ENCODE measurements around the gene SNPH. TPM values are rescaled to one million over a fixed set of nuclear protein-coding genes. Genes with fewer than 3 reads are reported as not detected.

SNPH gene
- total RNA-seq, 4 donors from 2014 or later, result 0.25 to 2.8 (median 2.1) TPM

- no peak for DNase-seq (ENCODE audit: low spot score in 2 of 2)
- 80 to 87% methylated on average over 14 to 16 of the region's 16 CpGs for WGBS, 2 donors
- no peak overlapping the region for H3K4me3 ChIP-seq (ENCODE audit: low read depth, poor library complexity, severe bottlenecking)
- no peak for TF ChIP-seq POLR2A (IDR thresholded peaks at IDR 0.05)
- TF ChIP-seq, protein P1, sequence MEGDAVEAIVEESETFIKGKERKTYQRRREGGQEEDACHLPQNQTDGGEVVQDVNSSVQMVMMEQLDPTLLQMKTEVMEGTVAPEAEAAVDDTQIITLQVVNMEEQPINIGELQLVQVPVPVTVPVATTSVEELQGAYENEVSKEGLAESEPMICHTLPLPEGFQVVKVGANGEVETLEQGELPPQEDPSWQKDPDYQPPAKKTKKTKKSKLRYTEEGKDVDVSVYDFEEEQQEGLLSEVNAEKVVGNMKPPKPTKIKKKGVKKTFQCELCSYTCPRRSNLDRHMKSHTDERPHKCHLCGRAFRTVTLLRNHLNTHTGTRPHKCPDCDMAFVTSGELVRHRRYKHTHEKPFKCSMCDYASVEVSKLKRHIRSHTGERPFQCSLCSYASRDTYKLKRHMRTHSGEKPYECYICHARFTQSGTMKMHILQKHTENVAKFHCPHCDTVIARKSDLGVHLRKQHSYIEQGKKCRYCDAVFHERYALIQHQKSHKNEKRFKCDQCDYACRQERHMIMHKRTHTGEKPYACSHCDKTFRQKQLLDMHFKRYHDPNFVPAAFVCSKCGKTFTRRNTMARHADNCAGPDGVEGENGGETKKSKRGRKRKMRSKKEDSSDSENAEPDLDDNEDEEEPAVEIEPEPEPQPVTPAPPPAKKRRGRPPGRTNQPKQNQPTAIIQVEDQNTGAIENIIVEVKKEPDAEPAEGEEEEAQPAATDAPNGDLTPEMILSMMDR (IDR thresholded peaks at IDR 0.05), result no peak
- intact Hi-C loops (cut with DNase I; ENCODE audit: low total_unique reads), result loop anchor here (5.0 to 10.0 kb wide), 2 partner anchors 124 to 192 kb away; no protein-coding TSS in a partner anchor
These were observed 46.8 kb downstream of the SNPH start for GRCh38 chr20:1312904-1313235.

GRCh38 chr20:1313236-1313964 lies 47.3 kb downstream of the SNPH start:
- H3K4me3 ChIP-seq (ENCODE audit: low read depth, poor library complexity, severe bottlenecking), result no peak overlapping the region
- intact Hi-C loops (cut with DNase I; ENCODE audit: low total_unique reads), result loop anchor here (5.0 to 10.0 kb wide), 2 partner anchors 124 to 191 kb away; no protein-coding TSS in a partner anchor
- TF ChIP-seq POLR2A (IDR thresholded peaks at IDR 0.05), result no peak
- TF ChIP-seq, protein P1 (IDR thresholded peaks at IDR 0.05), result peak in 1 of 3 donors; percentile 59
- DNase-seq (ENCODE audit: low spot score in 2 of 2), result peak; percentile 62 to 93
- WGBS, 2 donors, result 2 to 19% methylated on average over 16 to 19 of the region's 38 CpGs

DNA sequence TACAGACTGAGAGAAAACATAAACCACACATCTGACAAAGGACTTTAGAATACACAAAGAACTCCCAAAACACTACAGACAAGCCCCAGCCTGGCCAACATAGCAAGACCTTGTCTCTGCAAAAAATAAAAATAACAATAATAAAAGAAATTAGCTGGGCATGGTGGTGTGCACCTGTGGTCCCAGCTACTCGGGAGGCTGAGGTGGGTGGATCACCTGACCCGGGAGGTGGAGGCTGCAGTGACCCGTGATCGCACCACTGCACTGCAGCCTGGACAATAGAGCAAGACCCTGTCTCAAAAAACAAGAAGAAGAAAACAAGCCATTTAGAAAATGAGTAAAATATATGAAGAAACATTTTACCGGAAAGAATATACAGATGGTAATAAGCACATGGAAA lies 49.7 kb downstream of the SNPH start:
- WGBS, 2 donors, result 81 to 87% methylated on average over 5 of the region's 5 CpGs
- intact Hi-C loops (cut with DNase I; ENCODE audit: low total_unique reads), result loop anchor here (10.0 kb wide), 1 partner anchor 189 kb away; no protein-coding TSS in a partner anchor
- no peak for DNase-seq (ENCODE audit: low spot score in 2 of 2)
- TF ChIP-seq POLR2A (IDR thresholded peaks at IDR 0.05), result no peak
- TF ChIP-seq, protein P1 (IDR thresholded peaks at IDR 0.05), result no peak
- H3K4me3 ChIP-seq (ENCODE audit: low read depth, poor library complexity, severe bottlenecking), result no peak overlapping the region

GRCh38 chr20:1317545-1318255 lies 51.6 kb downstream of the SNPH start:
- DNase-seq (ENCODE audit: low spot score in 2 of 2), result no peak
- WGBS, 2 donors, result 51 to 54% methylated on average over 12 of the region's 12 CpGs
- H3K4me3 ChIP-seq (ENCODE audit: low read depth, poor library complexity, severe bottlenecking), result no peak overlapping the region
- intact Hi-C loops (cut with DNase I; ENCODE audit: low total_unique reads), result loop anchor here (10.0 kb wide), 1 partner anchor 187 kb away; no protein-coding TSS in a partner anchor
- TF ChIP-seq, protein P1 (IDR thresholded peaks at IDR 0.05), result no peak
- TF ChIP-seq POLR2A (IDR thresholded peaks at IDR 0.05), result no peak

GRCh38 chr20:1319051-1319450 lies 53.0 kb downstream of the SNPH start:
- 83 to 87% methylated on average over 4 of the region's 4 CpGs for WGBS, 2 donors
- no peak overlapping the region for H3K4me3 ChIP-seq (ENCODE audit: low read depth, poor library complexity, severe bottlenecking)
- intact Hi-C loops (cut with DNase I; ENCODE audit: low total_unique reads), result loop anchor here (10.0 kb wide), 1 partner anchor 186 kb away; no protein-coding TSS in a partner anchor
- no peak for TF ChIP-seq POLR2A (IDR thresholded peaks at IDR 0.05)
- TF ChIP-seq, protein P1 (IDR thresholded peaks at IDR 0.05), result no peak
- no peak for DNase-seq (ENCODE audit: low spot score in 2 of 2)
